Natural killer cell treated with Interleukin-12 subunit alpha and Interleukin-12 subunit beta and Interleukin-15 and Interleukin-18, amount 100 ng/mL, for 72 hours (primary cell): ENCODE measurements around the gene APOL4. TPM values are rescaled to one million over a fixed set of nuclear protein-coding genes. Genes with fewer than 3 reads are reported as not detected.

Source experiments
- ATAC-seq, 2 donors: fragments of 150-1000 bp; cut with Tn5 transposase in 1 of 2; sonication (Bioruptor Pico), chemical (Tn5 transposase) in 1 of 2; 2 replicates each; pipeline ENCODE4 v1.10.0; 2021
- DNase-seq: peaks from one replicate; pipeline ENCODE4 v3.0.0; 2022; ENCODE audit warnings: low spot score
- H3K27ac Mint-ChIP-seq, 2 donors: 1 replicate in 1 of 2; 2 replicates in 1 of 2; pipeline ENCODE4 v1.8.0; 2022; ENCODE audit warnings: mixed read lengths in 2 of 2, mild to moderate bottlenecking in 1 of 2, moderate library complexity in 1 of 2
- H3K27me3 Mint-ChIP-seq, 2 donors: 1 replicate in 1 of 2; 2 replicates in 1 of 2; pipeline ENCODE4 v1.8.0; 2022; ENCODE audit warnings: mixed read lengths in 2 of 2
- H3K36me3 Mint-ChIP-seq: one replicate; pipeline ENCODE4 v1.8.0; 2022; ENCODE audit warnings: mixed read lengths
- H3K4me1 Mint-ChIP-seq, 2 donors: 1 replicate in 1 of 2; 2 replicates in 1 of 2; pipeline ENCODE4 v1.8.0; 2022; ENCODE audit warnings: low read depth in 2 of 2, mixed read lengths in 2 of 2, mild to moderate bottlenecking in 1 of 2
- H3K4me3 Mint-ChIP-seq: one replicate; pipeline ENCODE4 v1.8.0; 2022; ENCODE audit warnings: mixed read lengths
- H3K9me3 Mint-ChIP-seq: 2 replicates; pipeline ENCODE4 v1.8.0; 2022; ENCODE audit warnings: mixed read lengths
- total RNA-seq, 2 donors: library from RNA; stranded (reverse); gene quantifications; one replicate each; pipeline ENCODE4 v1.2.3, GENCODE V29; 2022

APOL4 gene
- total RNA-seq, 2 donors from 2014 or later = 0.64 to 1.5 TPM

- Mint-ChIP-seq H3K27me3 (no peaks in the 10 kb centered on the region), H3K4me3 (no peak overlapping the region), H3K27ac (peak overlapping the region in 1 of 2 donors; percentile 20), H3K4me1 (peaks cover 15 to 18% of the 10 kb centered on the region in 2 donors), H3K9me3 (no peaks in the 10 kb centered on the region), H3K36me3 (peaks cover 23% of the 10 kb centered on the region)
- DNase-seq (no peak), ATAC-seq (no peak)
These were observed 24.6 kb upstream of the APOL4 start for GRCh38 chr22:36226189-36226588.

- no peak overlapping the region for H3K27ac Mint-ChIP-seq
These were observed 23.8 kb upstream of the APOL4 start for GRCh38 chr22:36225333-36225922.

GRCh38 chr22:36224245-36224644 lies 22.6 kb upstream of the APOL4 start:
- no peak for ATAC-seq
- no peak for DNase-seq
- H3K36me3 Mint-ChIP-seq = peaks cover 17% of the 10 kb centered on the region
- H3K9me3 Mint-ChIP-seq = no peaks in the 10 kb centered on the region
- peaks cover 0 to 2% of the 10 kb centered on the region in 2 donors for H3K27me3 Mint-ChIP-seq
- H3K27ac Mint-ChIP-seq = peak overlapping the region in 1 of 2 donors; percentile 45
- no peak overlapping the region for H3K4me3 Mint-ChIP-seq
- H3K4me1 Mint-ChIP-seq = peaks cover 12 to 14% of the 10 kb centered on the region in 2 donors

More at GRCh38 chr22:36225333-36225922, 23.8 kb upstream of the APOL4 start:
- ATAC-seq = no peak
- Mint-ChIP-seq H3K4me3 (no peak overlapping the region), H3K27me3 (no peaks in the 10 kb centered on the region), H3K4me1 (peaks cover 15 to 18% of the 10 kb centered on the region in 2 donors), H3K36me3 (peaks cover 22% of the 10 kb centered on the region), H3K9me3 (no peaks in the 10 kb centered on the region)
- no peak for DNase-seq

GRCh38 chr22:36223504-36223903 lies 21.9 kb upstream of the APOL4 start:
- Mint-ChIP-seq H3K9me3 (no peaks in the 10 kb centered on the region), H3K4me3 (no peak overlapping the region), H3K36me3 (peaks cover 15% of the 10 kb centered on the region), H3K27ac (no peak overlapping the region), H3K27me3 (peaks cover 0 to 2% of the 10 kb centered on the region in 2 donors), H3K4me1 (peaks cover 9 to 13% of the 10 kb centered on the region in 2 donors)
- DNase-seq (no peak), ATAC-seq (peak in 1 of 2 donors; percentile 8)

- ATAC-seq (no peak), DNase-seq (no peak)
- Mint-ChIP-seq H3K36me3 (peaks cover 11% of the 10 kb centered on the region), H3K4me1 (peaks cover 9 to 13% of the 10 kb centered on the region in 2 donors), H3K27ac (peak overlapping the region in 1 of 2 donors; percentile 71), H3K4me3 (no peak overlapping the region), H3K9me3 (no peaks in the 10 kb centered on the region), H3K27me3 (peaks cover 5% of the 10 kb centered on the region in 2 donors)
These were observed 21.4 kb upstream of the APOL4 start for GRCh38 chr22:36222887-36223450.

- Mint-ChIP-seq H3K4me3 (no peak overlapping the region), H3K27ac (peak overlapping the region; percentile 3 to 71), H3K36me3 (peaks cover 11% of the 10 kb centered on the region)
These were observed 20.5 kb upstream of the APOL4 start for GRCh38 chr22:36221799-36222751.

GRCh38 chr22:36220451-36220921 lies 18.9 kb upstream of the APOL4 start:
- no peaks in the 10 kb centered on the region for H3K9me3 Mint-ChIP-seq

More at GRCh38 chr22:36221799-36222751, 20.5 kb upstream of the APOL4 start:
- H3K27me3 Mint-ChIP-seq = peaks cover 6 to 12% of the 10 kb centered on the region in 2 donors
- DNase-seq (no peak), ATAC-seq (peak; percentile 71 to 74)
- no peaks in the 10 kb centered on the region for H3K9me3 Mint-ChIP-seq
- H3K4me1 Mint-ChIP-seq = peaks cover 9 to 13% of the 10 kb centered on the region in 2 donors

GRCh38 chr22:36218648-36219193 lies 17.1 kb upstream of the APOL4 start:
- peaks cover 5 to 6% of the 10 kb centered on the region in 2 donors for H3K4me1 Mint-ChIP-seq
- H3K36me3 Mint-ChIP-seq = no peaks in the 10 kb centered on the region
- DNase-seq = no peak
- no peak overlapping the region for H3K27ac Mint-ChIP-seq
- H3K9me3 Mint-ChIP-seq = no peaks in the 10 kb centered on the region
- no peak for ATAC-seq
- H3K27me3 Mint-ChIP-seq = peaks cover 13 to 20% of the 10 kb centered on the region in 2 donors
- no peak overlapping the region for H3K4me3 Mint-ChIP-seq

More at GRCh38 chr22:36220451-36220921, 18.9 kb upstream of the APOL4 start:
- ATAC-seq (no peak), DNase-seq (no peak)
- Mint-ChIP-seq H3K4me1 (peaks cover 5 to 6% of the 10 kb centered on the region in 2 donors), H3K27ac (no peak overlapping the region), H3K36me3 (no peaks in the 10 kb centered on the region), H3K27me3 (peaks cover 7 to 16% of the 10 kb centered on the region in 2 donors), H3K4me3 (no peak overlapping the region)

- Mint-ChIP-seq H3K27ac (no peak overlapping the region), H3K4me1 (peaks cover 5 to 17% of the 10 kb centered on the region in 2 donors), H3K9me3 (no peaks in the 10 kb centered on the region), H3K36me3 (no peaks in the 10 kb centered on the region), H3K27me3 (peaks cover 28 to 33% of the 10 kb centered on the region in 2 donors), H3K4me3 (no peak overlapping the region)
- DNase-seq = no peak
- ATAC-seq = no peak
These were observed 14.4 kb upstream of the APOL4 start for GRCh38 chr22:36215981-36216380.

GRCh38 chr22:36213586-36213985 lies 12.0 kb upstream of the APOL4 start:
- ATAC-seq (no peak), DNase-seq (no peak)
- no peak overlapping the region for H3K27ac Mint-ChIP-seq
- peaks cover 4% of the 10 kb centered on the region for H3K9me3 Mint-ChIP-seq
- H3K36me3 Mint-ChIP-seq = peaks cover 9% of the 10 kb centered on the region
- no peak overlapping the region for H3K4me3 Mint-ChIP-seq
- H3K4me1 Mint-ChIP-seq = peaks cover 14 to 19% of the 10 kb centered on the region in 2 donors
- H3K27me3 Mint-ChIP-seq = peaks cover 33 to 40% of the 10 kb centered on the region in 2 donors

- H3K4me1 Mint-ChIP-seq = peaks cover 14 to 22% of the 10 kb centered on the region in 2 donors
- H3K4me3 Mint-ChIP-seq = no peak overlapping the region
- no peak for ATAC-seq
- H3K9me3 Mint-ChIP-seq = peaks cover 4% of the 10 kb centered on the region
- H3K36me3 Mint-ChIP-seq = peaks cover 13% of the 10 kb centered on the region
- H3K27me3 Mint-ChIP-seq = peaks cover 29 to 37% of the 10 kb centered on the region in 2 donors
- no peak for DNase-seq
- no peak overlapping the region for H3K27ac Mint-ChIP-seq
These were observed 11.3 kb upstream of the APOL4 start for GRCh38 chr22:36212901-36213300.

GRCh38 chr22:36211237-36211861 lies 9.7 kb upstream of the APOL4 start:
- no peak for DNase-seq
- H3K4me3 Mint-ChIP-seq = peak overlapping the region; percentile 51

GRCh38 chr22:36210224-36210623 lies 8.6 kb upstream of the APOL4 start:
- ATAC-seq (no peak), DNase-seq (no peak)
- Mint-ChIP-seq H3K9me3 (peaks cover 4% of the 10 kb centered on the region), H3K4me1 (peaks cover 14 to 22% of the 10 kb centered on the region in 2 donors), H3K4me3 (no peak overlapping the region), H3K36me3 (peaks cover 13% of the 10 kb centered on the region), H3K27ac (no peak overlapping the region), H3K27me3 (peaks cover 24 to 26% of the 10 kb centered on the region in 2 donors)

More at GRCh38 chr22:36211237-36211861, 9.7 kb upstream of the APOL4 start:
- peaks cover 14 to 22% of the 10 kb centered on the region in 2 donors for H3K4me1 Mint-ChIP-seq
- H3K9me3 Mint-ChIP-seq = peaks cover 4% of the 10 kb centered on the region
- ATAC-seq = peak in 1 of 2 donors; percentile 44
- H3K27ac Mint-ChIP-seq = peak overlapping the region in 1 of 2 donors; percentile 3
- H3K27me3 Mint-ChIP-seq = peaks cover 29 to 31% of the 10 kb centered on the region in 2 donors
- peaks cover 13% of the 10 kb centered on the region for H3K36me3 Mint-ChIP-seq
